ENCODE measurements around the gene ST3GAL2. TPM values are rescaled to one million over a fixed set of nuclear protein-coding genes. Genes with fewer than 3 reads are reported as not detected.

ST3GAL2 gene
- total and polyA plus RNA-seq, 2 donors from 2014 or later, result 10.6 to 28.6 TPM

DNA sequence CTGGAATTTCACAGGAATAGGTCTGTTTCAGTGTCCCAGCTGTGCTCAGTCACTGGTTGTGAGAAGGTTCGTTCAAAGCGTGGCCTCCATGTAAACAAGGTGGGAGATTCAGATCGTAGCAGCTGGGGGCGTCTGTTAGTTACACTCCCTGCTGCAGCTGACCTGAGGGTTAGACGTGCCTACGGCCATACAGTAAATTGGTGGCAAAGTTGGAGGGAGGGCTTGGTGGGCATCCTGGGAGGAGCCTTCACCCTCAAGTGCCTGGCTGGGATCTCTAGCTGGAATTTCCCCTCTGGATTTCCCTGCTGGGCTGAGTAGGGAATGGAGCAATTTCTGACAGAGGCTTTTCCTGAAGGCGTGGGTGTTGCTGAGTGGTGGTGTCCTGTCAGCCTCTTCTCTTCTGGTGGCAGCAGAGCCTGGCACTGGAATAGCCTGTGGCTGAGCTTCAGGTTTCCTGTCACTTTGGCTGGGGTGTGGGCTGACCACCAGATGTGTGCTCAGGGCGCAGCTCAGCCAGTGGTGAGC is 21.9 kb upstream of the ST3GAL2 start:
- H3K36me3 ChIP-seq (ENCODE audit: control insufficient read depth in 2 of 3, insufficient read depth in 3 of 3, low read length in 3 of 3), result peaks cover 0 to 14% (median 4%) of the 10 kb centered on the region in 3 donors
- no peak overlapping the region for H3K4me3 ChIP-seq (ENCODE audit: low read length in 3 of 3)
- H3K27ac ChIP-seq (ENCODE audit: low read depth in 2 of 2, low read length in 2 of 2), result no peak overlapping the region
- FAIRE-seq, result no peak
- peaks cover 0 to 7% (median 2%) of the 10 kb centered on the region in 3 donors for H3K4me1 ChIP-seq (ENCODE audit: control insufficient read depth in 2 of 3, insufficient read depth in 2 of 3, low read depth in 1 of 3, low read length in 3 of 3)
- intact Hi-C loops (cut with DNase I), result no loop called here
- H3K27me3 ChIP-seq (ENCODE audit: control insufficient read depth, insufficient read depth, low read length), result no peaks in the 10 kb centered on the region
- DNase-seq, result peak in 4 of 5 donors; percentile 65 to 84 (median 75)
- H3K9me3 ChIP-seq (ENCODE audit: control insufficient read depth in 2 of 3, insufficient read depth in 1 of 3, low read length in 3 of 3), result no peaks in the 10 kb centered on the region
- no peak for TF ChIP-seq CTCF (IDR thresholded peaks at IDR 0.05; ENCODE audit: borderline replicate concordance, extremely low read depth, insufficient read depth)
- H3K9ac ChIP-seq (ENCODE audit: low read length in 3 of 3), result no peak overlapping the region

DNA sequence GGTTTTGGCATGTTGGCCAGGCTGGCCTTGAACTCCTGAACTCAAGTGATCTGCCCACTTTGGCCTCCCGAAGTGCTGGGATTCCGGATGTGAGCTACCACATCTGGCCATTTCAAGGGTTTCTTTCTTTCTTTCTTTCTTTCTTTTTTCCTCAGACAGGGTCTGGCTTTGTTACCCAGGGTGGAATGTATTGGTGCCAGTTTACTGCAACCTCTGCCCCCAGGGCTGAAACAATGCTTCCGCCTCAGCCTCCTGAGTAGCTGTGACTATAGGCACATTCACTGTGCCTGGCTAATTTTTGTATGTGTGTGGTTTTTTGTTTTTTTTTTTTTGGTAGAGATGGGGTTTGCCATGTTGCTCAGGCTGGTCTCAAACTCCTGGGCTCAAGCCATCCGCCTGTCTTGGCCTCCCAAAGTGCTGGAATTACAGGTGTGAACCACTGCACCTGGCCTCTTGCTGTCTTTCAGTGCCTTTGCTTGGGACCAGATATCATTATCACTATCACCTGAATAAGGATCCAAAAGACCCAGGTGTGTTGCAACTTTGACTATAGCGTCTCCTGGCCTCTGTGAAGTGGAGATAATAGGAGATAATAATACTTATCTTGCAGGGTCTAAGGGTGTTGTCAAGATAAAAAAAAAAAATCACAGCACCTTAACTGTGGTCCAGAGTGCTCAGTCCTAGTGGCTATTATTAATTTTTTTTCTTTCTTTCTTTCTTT is 18.7 kb upstream of the ST3GAL2 start:
- no peak for FAIRE-seq
- H3K36me3 ChIP-seq (ENCODE audit: control insufficient read depth in 2 of 3, insufficient read depth in 3 of 3, low read length in 3 of 3), result no peaks in the 10 kb centered on the region
- H3K4me1 ChIP-seq (ENCODE audit: control insufficient read depth in 2 of 3, insufficient read depth in 2 of 3, low read depth in 1 of 3, low read length in 3 of 3), result peaks cover 0 to 11% (median 5%) of the 10 kb centered on the region in 3 donors
- no peaks in the 10 kb centered on the region for H3K9me3 ChIP-seq (ENCODE audit: control insufficient read depth in 2 of 3, insufficient read depth in 1 of 3, low read length in 3 of 3)
- H3K4me3 ChIP-seq (ENCODE audit: low read length in 3 of 3), result no peak overlapping the region
- intact Hi-C loops (cut with DNase I), result no loop called here
- TF ChIP-seq CTCF (IDR thresholded peaks at IDR 0.05; ENCODE audit: borderline replicate concordance, extremely low read depth, insufficient read depth), result no peak
- no peak overlapping the region for H3K27ac ChIP-seq (ENCODE audit: low read depth in 2 of 2, low read length in 2 of 2)
- no peak for DNase-seq
- H3K9ac ChIP-seq (ENCODE audit: low read length in 3 of 3), result no peak overlapping the region
- H3K27me3 ChIP-seq (ENCODE audit: control insufficient read depth, insufficient read depth, low read length), result no peaks in the 10 kb centered on the region

GRCh38 chr16:70455910-70456309 is 17.0 kb upstream of the ST3GAL2 start:
- no peak for FAIRE-seq
- no peak overlapping the region for H3K27ac ChIP-seq (ENCODE audit: low read depth in 2 of 2, low read length in 2 of 2)
- DNase-seq, result no peak
- intact Hi-C loops (cut with DNase I), result no loop called here
- no peak for TF ChIP-seq CTCF (IDR thresholded peaks at IDR 0.05; ENCODE audit: borderline replicate concordance, extremely low read depth, insufficient read depth)
- H3K27me3 ChIP-seq (ENCODE audit: control insufficient read depth, insufficient read depth, low read length), result no peaks in the 10 kb centered on the region
- no peak overlapping the region for H3K4me3 ChIP-seq (ENCODE audit: low read length in 3 of 3)
- no peaks in the 10 kb centered on the region for H3K9me3 ChIP-seq (ENCODE audit: control insufficient read depth in 2 of 3, insufficient read depth in 1 of 3, low read length in 3 of 3)
- H3K36me3 ChIP-seq (ENCODE audit: control insufficient read depth in 2 of 3, insufficient read depth in 3 of 3, low read length in 3 of 3), result no peaks in the 10 kb centered on the region
- H3K4me1 ChIP-seq (ENCODE audit: control insufficient read depth in 2 of 3, insufficient read depth in 2 of 3, low read depth in 1 of 3, low read length in 3 of 3), result peaks cover 0 to 11% (median 5%) of the 10 kb centered on the region in 3 donors
- no peak overlapping the region for H3K9ac ChIP-seq (ENCODE audit: low read length in 3 of 3)
